Measurements from ENCODE around the gene WBP2.
A peak's percentile ranks its signal among the peaks of the same experiment; 100 is the strongest.
"Not testable (repeated sequence)": the region's sequence is repeated elsewhere in the genome, so short reads cannot be mapped to it uniquely, and the experiment has no call there.

WBP2 gene

GRCh38 chr17:75865404-75866188, 10.5 kb upstream of the WBP2 start:
- not testable (repeated sequence) for DNase-seq

GRCh38 chr17:75864887-75865286, 9.8 kb upstream of the WBP2 start:
- not testable (repeated sequence) for DNase-seq

GRCh38 chr17:75864448-75864871, 9.3 kb upstream of the WBP2 start:
- peak; percentile 69 for DNase-seq

- no peak for DNase-seq
These were observed 6.8 kb upstream of the WBP2 start for GRCh38 chr17:75861927-75862317.

- DNase-seq: not testable (repeated sequence)
These were observed 4.2 kb upstream of the WBP2 start for GRCh38 chr17:75859358-75859757.

GRCh38 chr17:75856062-75856756, 1.1 kb upstream of the WBP2 start:
- DNase-seq: peak; percentile 29

GRCh38 chr17:75854881-75855309, 240 bp downstream of the WBP2 start:
- DNase-seq: no peak

- DNase-seq: no peak
These were observed 910 bp downstream of the WBP2 start for GRCh38 chr17:75854101-75854748.

GRCh38 chr17:75853433-75853832, 1.7 kb downstream of the WBP2 start:
- no peak for DNase-seq

- not testable (repeated sequence) for DNase-seq
These were observed 3.5 kb downstream of the WBP2 start for GRCh38 chr17:75851693-75851991.

GRCh38 chr17:75850928-75851692, 4.0 kb downstream of the WBP2 start:
- no peak for DNase-seq

- DNase-seq: no peak
These were observed 5.4 kb downstream of the WBP2 start for GRCh38 chr17:75849724-75850123.

GRCh38 chr17:75849279-75849646, 5.9 kb downstream of the WBP2 start:
- DNase-seq: no peak

- no peak for DNase-seq
These were observed 6.4 kb downstream of the WBP2 start for GRCh38 chr17:75848523-75849278.

GRCh38 chr17:75847614-75848522, 7.3 kb downstream of the WBP2 start:
- no peak for DNase-seq

GRCh38 chr17:75846692-75847613, 8.2 kb downstream of the WBP2 start:
- DNase-seq: no peak

- DNase-seq: no peak
These were observed 9.0 kb downstream of the WBP2 start for GRCh38 chr17:75845933-75846691.

GRCh38 chr17:75845058-75845711, 9.9 kb downstream of the WBP2 start:
- no peak for DNase-seq

GRCh38 chr17:75844530-75845057, 10.5 kb downstream of the WBP2 start:
- no peak for DNase-seq

Data from DMS79 treated with DMSO at 0.1 percent for 48 hours (cell line).